HFF-Myc (cell line): ENCODE data around the gene RBM10.
"Not testable (repeated sequence)": the region's sequence is repeated elsewhere in the genome, so short reads cannot be mapped to it uniquely, and the experiment has no call there.

Source experiments
- DNase-seq: peaks from one replicate; pipeline ENCODE4 v3.0.0-alpha.2; 2011; ENCODE audit warnings: low read depth; ENCODE audit errors: extremely low read depth
- H3K4me3 ChIP-seq: replicated peaks from 2 replicates; pipeline ENCODE4 v1.5.1; 2011; ENCODE audit warnings: low read depth, mild to moderate bottlenecking, control low read depth, low read length
- CTCF ChIP-seq: IDR thresholded peaks from 2 replicates; pipeline ENCODE4 v1.5.1; 2012; ENCODE audit warnings: mild to moderate bottlenecking, low read depth, low read length, control low read depth; ENCODE audit errors: missing control alignments

Gene RBM10

GRCh38 chrX:47144626-47145394 lies at the start of gene RBM10, which contains the start of gene NDUFB11:
TSS of gene RBM10 (plus strand) at chrX:47145221. CDS start at chrX:47147482, 2,261 bp downstream.
TSS of gene NDUFB11 (minus strand) at chrX:47144702. CDS start at chrX:47144679, 23 bp downstream.
- DNase-seq, result peak; percentile 70
- H3K4me3 ChIP-seq, result peak within 1 kb of the TSS; percentile 70

DNA sequence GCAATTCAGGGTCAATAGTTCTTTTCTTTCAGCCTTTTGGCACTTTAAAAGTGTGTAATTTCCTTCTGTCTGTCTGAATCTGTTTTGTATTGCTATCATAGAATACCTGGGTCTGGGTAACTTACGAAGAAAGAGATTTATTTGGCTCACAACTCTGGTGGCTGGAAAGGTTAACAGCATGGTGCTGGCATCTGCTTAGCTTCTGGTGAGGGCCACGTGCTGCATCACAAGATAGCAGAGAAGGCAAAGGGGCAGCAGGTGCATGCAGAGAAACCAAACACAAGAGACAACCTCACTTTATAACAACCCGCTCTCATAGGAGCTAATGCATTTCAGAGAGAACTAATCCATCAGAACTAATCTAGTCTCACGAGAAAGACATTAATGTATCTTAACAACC lies 48.0 kb upstream of the RBM10 start:
- H3K4me3 ChIP-seq, result no peak overlapping the region
- TF ChIP-seq CTCF, result no peak
- DNase-seq, result no peak

More at GRCh38 chrX:47144626-47145394, at the start of gene RBM10, which contains the start of gene NDUFB11:
- peak; percentile 54 for TF ChIP-seq CTCF

DNA sequence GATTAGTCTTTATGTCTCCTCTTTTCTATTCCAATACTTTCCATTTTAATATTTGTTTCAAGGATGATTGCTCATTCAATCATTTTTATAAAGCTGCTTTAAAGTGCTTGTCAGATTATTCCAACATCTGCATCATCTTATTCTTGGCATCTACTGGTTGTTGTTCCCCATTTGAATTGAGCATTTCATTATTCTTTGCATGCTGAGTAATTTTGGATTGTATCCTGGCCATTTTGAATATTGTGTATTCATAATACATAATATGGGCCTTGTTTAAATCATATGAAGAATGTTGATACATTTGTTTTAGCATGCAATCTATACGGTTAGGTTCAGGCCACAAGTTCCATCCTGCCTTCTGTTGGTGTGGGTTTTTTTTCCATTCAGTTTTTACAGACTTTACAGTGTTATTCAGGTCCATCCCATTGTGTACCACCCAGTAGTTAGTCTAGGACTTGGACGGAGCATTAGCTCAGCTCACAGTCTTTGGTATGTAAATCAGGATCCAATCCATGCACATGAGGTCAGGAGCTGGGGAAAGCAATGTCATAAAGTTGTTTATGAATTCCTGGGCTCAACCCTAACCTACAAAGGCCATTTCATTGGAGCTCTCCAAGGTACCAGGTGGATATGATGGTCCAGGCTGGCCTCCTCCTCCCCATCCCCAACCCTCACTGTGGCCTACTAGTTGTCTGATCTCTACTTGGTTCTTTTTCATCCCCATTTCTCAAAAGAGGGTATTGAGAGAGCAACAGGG lies 46.5 kb upstream of the RBM10 start:
- H3K4me3 ChIP-seq, result no peak overlapping the region
- no peak for TF ChIP-seq CTCF
- no peak for DNase-seq

DNA sequence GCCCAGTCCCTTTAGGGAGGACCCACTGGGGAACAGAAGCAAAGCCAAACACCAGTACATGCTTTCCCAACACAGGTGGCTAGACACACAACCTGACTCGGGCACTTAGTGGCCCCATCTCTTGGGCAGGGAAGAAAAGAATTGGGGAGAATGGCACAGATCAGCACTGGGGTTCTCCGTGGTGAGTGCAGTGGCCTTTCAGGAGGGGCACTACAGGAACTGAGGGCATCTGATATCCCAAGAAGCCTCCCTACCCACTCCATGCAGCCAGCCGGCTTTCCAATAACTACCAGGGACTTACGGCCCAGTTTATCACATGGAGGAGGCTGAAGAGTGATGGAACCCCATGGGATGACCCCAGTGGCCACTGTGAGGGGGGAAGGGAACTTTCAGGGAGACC lies 43.8 kb upstream of the RBM10 start:
- no peak overlapping the region for H3K4me3 ChIP-seq
- TF ChIP-seq CTCF, result no peak
- no peak for DNase-seq

- not testable (repeated sequence) for DNase-seq, H3K4me3 ChIP-seq
These were observed 33.9 kb upstream of the RBM10 start for GRCh38 chrX:47110936-47111615.

- no peak for TF ChIP-seq CTCF
- no peak overlapping the region for H3K4me3 ChIP-seq
- no peak for DNase-seq
These were observed 32.6 kb upstream of the RBM10 start for GRCh38 chrX:47112316-47112954.

GRCh38 chrX:47116551-47117110 lies 28.4 kb upstream of the RBM10 start:
- not testable (repeated sequence) for DNase-seq, H3K4me3 ChIP-seq

DNA sequence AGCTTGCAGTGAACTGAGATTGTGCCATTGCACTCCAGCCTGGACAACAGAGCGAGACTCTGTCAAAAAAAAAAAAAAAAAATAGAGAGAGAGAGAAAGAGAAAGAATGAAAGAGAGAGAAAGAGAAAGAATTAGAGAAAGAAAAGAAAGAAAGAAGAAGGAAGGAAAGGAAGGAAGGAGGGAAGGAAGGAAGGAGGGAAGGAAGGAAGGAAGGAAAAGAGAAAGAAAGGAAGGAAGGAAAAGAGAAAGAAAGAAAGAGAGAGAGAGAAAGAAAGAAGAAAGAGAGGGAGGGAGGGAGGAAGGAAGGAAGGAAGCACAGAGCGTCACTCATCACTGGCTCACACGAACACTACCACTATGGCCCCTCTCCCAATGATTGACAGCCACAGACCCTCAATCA lies 20.6 kb upstream of the RBM10 start:
- not testable (repeated sequence) for DNase-seq, H3K4me3 ChIP-seq
